ENCODE results near the gene AUTS2.

GRCh38 chr7:70218006-70218405 is 619.7 kb downstream of the AUTS2 start:
- TF ChIP-seq CTCF (IDR thresholded peaks at IDR 0.05; ENCODE audit: insufficient read depth, low read length) (no peak), GABPA (IDR thresholded peaks at IDR 0.05; ENCODE audit: low read depth) (no peak), REST (IDR thresholded peaks at IDR 0.05; ENCODE audit: insufficient replicate concordance, low read depth) (no peak), POLR2AphosphoS5 (IDR thresholded peaks at IDR 0.05; ENCODE audit: low read depth) (no peak)

All from HL-60 (cell line).